Activated naive CD4-positive, alpha-beta T cell treated with anti-CD3 and anti-CD28 coated beads, Interleukin-2, amount 10 ng/mL, durations not matched to agents 7 days and 5 days (primary cell): ENCODE measurements around the gene NACA2.
"Not testable (repeated sequence)": the region's sequence is repeated elsewhere in the genome, so short reads cannot be mapped to it uniquely, and the experiment has no call there.

ENCODE experiments used
- CTCF ChIA-PET: fragments of 350-600 bp; sonication (Branson Sonifier 250); formaldehyde crosslinking; loops from one replicate; lab custom pipeline; 2021; ENCODE audit warnings: antibody characterized with exemption; lab: Charles Lee
- DNase-seq: peaks from one replicate; pipeline ENCODE4 v3.0.0-alpha.2; 2020
- H3K27ac Mint-ChIP-seq: one replicate; pipeline ENCODE4 v1.8.0; 2021; ENCODE audit warnings: mild to moderate bottlenecking, moderate library complexity, mixed read lengths
- H3K27me3 Mint-ChIP-seq: one replicate; pipeline ENCODE4 v1.8.0; 2021; ENCODE audit warnings: mild to moderate bottlenecking, mixed read lengths
- H3K36me3 Mint-ChIP-seq: one replicate; pipeline ENCODE4 v1.8.0; 2021; ENCODE audit warnings: mixed read lengths
- H3K4me1 Mint-ChIP-seq: one replicate; pipeline ENCODE4 v1.8.0; 2021; ENCODE audit warnings: mixed read lengths
- H3K4me3 Mint-ChIP-seq: one replicate; pipeline ENCODE4 v1.8.0; 2021; ENCODE audit warnings: mild to moderate bottlenecking, moderate library complexity, mixed read lengths
- H3K9me3 Mint-ChIP-seq: one replicate; pipeline ENCODE4 v1.8.0; 2021; ENCODE audit warnings: mixed read lengths

NACA2 gene

DNA sequence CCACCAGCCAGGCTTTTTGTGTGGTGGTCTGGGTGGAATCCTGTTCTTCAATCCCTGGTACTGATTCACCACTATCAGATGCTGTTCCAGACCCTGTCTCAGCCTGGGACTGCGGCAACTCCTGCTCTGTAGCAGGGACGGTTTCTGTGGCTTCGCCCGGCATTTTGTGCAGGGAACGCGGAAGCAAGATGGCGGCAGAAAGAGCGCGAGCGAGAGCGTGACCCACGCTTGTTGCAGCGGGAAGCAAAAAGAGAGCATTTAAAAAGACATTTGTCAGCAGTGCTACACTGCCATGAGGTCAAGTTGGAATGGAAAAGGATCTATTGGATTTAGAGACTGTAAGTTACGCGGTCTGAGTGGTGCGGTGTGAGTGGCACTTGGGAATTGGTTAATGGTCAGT lies at the start of gene NACA2:
Gene NACA2, minus strand, starts transcription at position 202 of the 400 bp plus-strand sequence. Its CDS starts 39 bp downstream, at position 163.
- Mint-ChIP-seq H3K4me3 (no peak within 1 kb of the TSS), H3K9me3 (no peaks in the 10 kb centered on the region), H3K4me1 (no peaks in the 10 kb centered on the region), H3K36me3 (no peaks in the 10 kb centered on the region), H3K27ac (no peak within 1 kb of the TSS), H3K27me3 (peaks cover 18% of the 10 kb centered on the region)
- CTCF ChIA-PET: no interaction called here
- no peak for DNase-seq

DNA sequence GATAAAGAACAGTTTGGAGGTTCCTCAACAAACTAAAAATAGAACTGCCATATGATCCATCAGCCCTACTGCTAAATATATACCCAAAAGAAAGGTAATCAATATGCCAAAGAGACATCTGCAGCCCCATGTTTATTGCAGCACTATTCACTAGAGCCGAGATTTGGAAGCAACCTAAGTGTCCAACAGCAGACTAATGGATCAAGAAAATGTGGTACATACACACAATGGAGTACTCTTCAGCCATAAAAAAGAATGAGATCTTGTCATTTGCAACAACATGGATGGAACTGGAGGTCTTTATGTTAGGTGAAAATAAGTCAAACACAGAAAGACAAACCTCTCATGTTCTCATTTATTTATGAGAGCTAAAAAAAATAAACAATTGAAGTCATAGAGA lies 48.8 kb upstream of the NACA2 start:
- H3K27me3 Mint-ChIP-seq: peaks cover 26% of the 10 kb centered on the region
- CTCF ChIA-PET: no interaction called here
- no peaks in the 10 kb centered on the region for H3K4me1 Mint-ChIP-seq
- no peak overlapping the region for H3K27ac Mint-ChIP-seq
- H3K9me3 Mint-ChIP-seq: no peaks in the 10 kb centered on the region
- H3K4me3 Mint-ChIP-seq: no peak overlapping the region
- no peak for DNase-seq
- peaks cover 1% of the 10 kb centered on the region for H3K36me3 Mint-ChIP-seq

DNA sequence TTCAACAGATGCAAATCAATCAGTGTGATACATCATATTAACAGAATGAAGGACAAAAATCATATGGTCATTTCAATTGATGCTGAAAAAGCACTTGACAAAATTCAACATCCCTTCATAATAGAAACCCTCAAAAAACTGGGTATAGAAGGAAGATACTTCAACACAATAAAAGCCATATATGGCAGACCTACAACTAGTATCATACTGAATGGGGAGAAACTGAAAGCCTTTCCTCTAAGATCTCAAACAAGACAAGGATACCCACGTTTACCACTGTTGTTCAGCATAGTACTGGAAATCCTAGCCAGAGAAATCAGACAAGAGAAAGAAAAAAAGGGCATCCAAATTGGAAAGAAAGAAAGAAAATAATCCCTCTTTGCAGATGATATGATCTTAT lies 47.1 kb upstream of the NACA2 start:
- Mint-ChIP-seq H3K4me1 (no peaks in the 10 kb centered on the region), H3K36me3 (peaks cover 1% of the 10 kb centered on the region), H3K9me3 (no peaks in the 10 kb centered on the region), H3K27ac (no peak overlapping the region), H3K4me3 (no peak overlapping the region), H3K27me3 (peaks cover 26% of the 10 kb centered on the region)
- no peak for DNase-seq
- CTCF ChIA-PET: interaction anchor here (0.6 to 1.4 kb wide), 2 partner anchors 11 to 471 kb away, joined by 3 to 4 read pairs; no protein-coding TSS in a partner anchor

DNA sequence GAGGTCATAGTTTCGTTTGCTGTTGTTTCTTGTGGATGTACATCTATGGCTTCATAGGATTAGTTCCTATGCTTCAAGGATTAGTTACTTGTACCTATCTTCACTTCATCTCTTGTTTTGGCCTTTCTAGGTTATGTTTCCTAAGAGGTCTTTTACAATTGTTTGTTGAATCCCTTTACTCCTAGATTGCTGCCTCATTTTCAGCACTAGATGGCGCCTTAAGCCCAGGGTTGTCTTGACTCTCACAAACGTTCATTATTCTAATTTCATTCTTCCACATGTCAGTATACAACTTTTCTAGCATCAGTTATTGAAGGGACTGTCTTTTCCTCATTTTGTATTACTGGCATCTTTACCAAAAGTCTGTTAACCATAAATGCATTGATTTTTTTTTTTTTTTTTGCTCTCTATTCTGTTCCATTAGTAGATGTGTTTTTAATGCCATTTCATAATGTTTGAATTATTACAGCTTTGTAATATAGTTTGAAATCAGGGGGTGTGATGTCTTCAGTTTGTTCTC lies 45.0 kb upstream of the NACA2 start:
- CTCF ChIA-PET: interaction anchor here (0.8 to 3.2 kb wide), 10 partner anchors 13 to 478 kb away, joined by 3 to 18 read pairs (median 4); no protein-coding TSS in a partner anchor
- Mint-ChIP-seq H3K9me3 (no peaks in the 10 kb centered on the region), H3K4me3 (no peak overlapping the region), H3K4me1 (no peaks in the 10 kb centered on the region), H3K36me3 (peaks cover 1% of the 10 kb centered on the region), H3K27ac (no peak overlapping the region), H3K27me3 (peaks cover 26% of the 10 kb centered on the region)
- peak; percentile 74 for DNase-seq

- H3K27me3 Mint-ChIP-seq: peaks cover 26% of the 10 kb centered on the region
- H3K36me3 Mint-ChIP-seq: peaks cover 1% of the 10 kb centered on the region
- no peak overlapping the region for H3K4me3 Mint-ChIP-seq
- CTCF ChIA-PET: interaction anchor here (0.6 to 3.2 kb wide), 11 partner anchors 14 to 474 kb away, joined by 3 to 18 read pairs (median 3); no protein-coding TSS in a partner anchor
- no peaks in the 10 kb centered on the region for H3K4me1 Mint-ChIP-seq
- H3K27ac Mint-ChIP-seq: no peak overlapping the region
- H3K9me3 Mint-ChIP-seq: no peaks in the 10 kb centered on the region
- no peak for DNase-seq
These were observed 44.0 kb upstream of the NACA2 start for GRCh38 chr17:61634942-61635538.

GRCh38 chr17:61634011-61634539 lies 43.1 kb upstream of the NACA2 start:
- Mint-ChIP-seq H3K27ac (no peak overlapping the region), H3K4me1 (no peaks in the 10 kb centered on the region), H3K9me3 (no peaks in the 10 kb centered on the region), H3K36me3 (peaks cover 1% of the 10 kb centered on the region), H3K4me3 (no peak overlapping the region), H3K27me3 (peaks cover 30% of the 10 kb centered on the region)
- no peak for DNase-seq
- CTCF ChIA-PET: interaction anchor here (1.0 to 3.2 kb wide), 3 partner anchors 432 to 476 kb away, joined by 3 to 18 read pairs (median 11); no protein-coding TSS in a partner anchor

GRCh38 chr17:61632826-61633225 lies 41.8 kb upstream of the NACA2 start:
- DNase-seq: no peak
- CTCF ChIA-PET: interaction anchor here (1.0 kb wide), 1 partner anchor 477 kb away, joined by 3 read pairs; no protein-coding TSS in a partner anchor
- Mint-ChIP-seq H3K4me3 (no peak overlapping the region), H3K27me3 (peaks cover 34% of the 10 kb centered on the region), H3K36me3 (peaks cover 1% of the 10 kb centered on the region), H3K9me3 (no peaks in the 10 kb centered on the region), H3K27ac (no peak overlapping the region), H3K4me1 (no peaks in the 10 kb centered on the region)

- no peaks in the 10 kb centered on the region for H3K9me3 Mint-ChIP-seq
- H3K27me3 Mint-ChIP-seq: peaks cover 25% of the 10 kb centered on the region
- DNase-seq: no peak
- CTCF ChIA-PET: interaction anchor here (1.5 kb wide), 1 partner anchor 478 kb away, joined by 3 read pairs; no protein-coding TSS in a partner anchor
- H3K4me3 Mint-ChIP-seq: no peak overlapping the region
- no peak overlapping the region for H3K27ac Mint-ChIP-seq
- peaks cover 1% of the 10 kb centered on the region for H3K36me3 Mint-ChIP-seq
- no peaks in the 10 kb centered on the region for H3K4me1 Mint-ChIP-seq
These were observed 40.8 kb upstream of the NACA2 start for GRCh38 chr17:61631800-61632199.

- DNase-seq, H3K4me3 Mint-ChIP-seq, H3K9me3 Mint-ChIP-seq, H3K4me1 Mint-ChIP-seq, CTCF ChIA-PET, H3K27ac Mint-ChIP-seq, H3K36me3 Mint-ChIP-seq: not testable (repeated sequence)
- H3K27me3 Mint-ChIP-seq: peaks cover 19% of the 10 kb centered on the region
These were observed 37.1 kb upstream of the NACA2 start for GRCh38 chr17:61628158-61628557.

- Mint-ChIP-seq H3K4me1 (no peaks in the 10 kb centered on the region), H3K36me3 (no peaks in the 10 kb centered on the region), H3K27ac (no peak overlapping the region), H3K4me3 (no peak overlapping the region), H3K9me3 (no peaks in the 10 kb centered on the region), H3K27me3 (peaks cover 19% of the 10 kb centered on the region)
- no peak for DNase-seq
- CTCF ChIA-PET: no interaction called here
These were observed 36.6 kb upstream of the NACA2 start for GRCh38 chr17:61627658-61628057.

GRCh38 chr17:61627125-61627524 lies 36.1 kb upstream of the NACA2 start:
- Mint-ChIP-seq H3K36me3 (no peaks in the 10 kb centered on the region), H3K27me3 (peaks cover 19% of the 10 kb centered on the region), H3K9me3 (no peaks in the 10 kb centered on the region), H3K27ac (no peak overlapping the region), H3K4me1 (no peaks in the 10 kb centered on the region), H3K4me3 (no peak overlapping the region)
- DNase-seq: no peak
- CTCF ChIA-PET: no interaction called here

DNA sequence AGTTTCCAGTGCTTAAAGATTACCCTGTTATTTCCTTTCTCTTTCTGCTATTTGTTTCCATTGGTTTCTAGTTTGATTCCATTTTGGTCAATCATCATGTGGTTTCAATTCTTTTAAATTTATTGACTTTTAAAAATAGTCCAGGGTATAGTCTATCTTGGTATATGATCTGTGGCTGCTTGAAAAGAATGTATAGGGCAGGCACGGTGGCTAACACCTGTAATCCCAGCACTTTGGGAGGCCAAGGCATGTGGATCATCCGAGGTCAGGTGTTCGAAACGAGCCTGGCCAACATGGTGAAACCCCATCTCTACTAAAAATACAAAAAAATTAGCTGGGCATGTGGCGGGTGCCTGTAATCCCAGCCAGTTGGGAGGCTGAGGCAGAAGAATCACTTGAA lies 34.5 kb upstream of the NACA2 start:
- DNase-seq: no peak
- Mint-ChIP-seq H3K27ac (no peak overlapping the region), H3K36me3 (no peaks in the 10 kb centered on the region), H3K4me3 (no peak overlapping the region), H3K27me3 (peaks cover 25% of the 10 kb centered on the region), H3K9me3 (no peaks in the 10 kb centered on the region), H3K4me1 (no peaks in the 10 kb centered on the region)
- CTCF ChIA-PET: no interaction called here

- H3K27me3 Mint-ChIP-seq: peaks cover 25% of the 10 kb centered on the region
- H3K4me1 Mint-ChIP-seq: no peaks in the 10 kb centered on the region
- H3K27ac Mint-ChIP-seq: no peak overlapping the region
- no peak for DNase-seq
- CTCF ChIA-PET: no interaction called here
- peaks cover 1% of the 10 kb centered on the region for H3K9me3 Mint-ChIP-seq
- H3K4me3 Mint-ChIP-seq: no peak overlapping the region
- no peaks in the 10 kb centered on the region for H3K36me3 Mint-ChIP-seq
These were observed 33.9 kb upstream of the NACA2 start for GRCh38 chr17:61624951-61625350.

DNA sequence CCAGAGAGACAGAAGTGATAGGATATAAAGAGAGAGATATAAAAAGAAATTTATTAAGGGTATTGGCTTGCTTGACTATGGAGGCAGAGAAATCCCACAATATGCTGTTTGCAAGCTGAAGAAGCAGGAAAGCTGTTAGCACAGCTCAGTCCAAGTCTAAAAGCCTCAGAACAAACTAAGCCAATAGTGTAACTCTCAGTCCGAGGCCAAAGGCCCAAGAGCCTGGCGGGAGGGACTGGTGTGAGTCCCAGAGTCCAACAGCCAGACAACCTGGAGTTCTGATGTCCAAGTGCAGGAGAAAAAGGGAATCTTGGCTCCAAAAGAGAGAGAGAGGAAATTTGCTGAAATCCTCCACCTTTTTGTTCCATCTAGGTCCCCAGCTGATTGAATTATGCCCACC lies 30.3 kb upstream of the NACA2 start:
- Mint-ChIP-seq H3K4me1 (no peaks in the 10 kb centered on the region), H3K36me3 (peaks cover 1% of the 10 kb centered on the region), H3K27me3 (peaks cover 11% of the 10 kb centered on the region), H3K4me3 (no peak overlapping the region), H3K9me3 (peaks cover 6% of the 10 kb centered on the region), H3K27ac (no peak overlapping the region)
- CTCF ChIA-PET: no interaction called here
- DNase-seq: no peak

DNA sequence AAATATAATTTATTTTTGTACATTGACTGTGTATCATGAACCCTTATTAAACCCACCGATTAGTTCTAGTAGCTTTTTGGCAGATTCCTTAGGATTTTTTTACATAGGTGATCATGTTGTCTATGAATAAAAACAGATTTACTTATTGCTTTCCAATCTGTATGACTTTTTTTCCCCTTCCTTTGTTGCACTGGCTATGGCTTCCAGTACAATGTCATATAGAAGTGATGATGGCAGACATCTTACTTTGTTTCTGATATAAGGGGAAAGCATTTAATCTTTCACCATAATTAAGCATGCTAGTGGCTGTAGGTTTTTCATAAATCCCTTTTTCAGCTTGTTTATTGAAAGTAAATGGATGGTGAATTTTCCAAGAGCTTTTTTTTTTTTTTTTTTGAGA lies 28.9 kb upstream of the NACA2 start:
- peaks cover 18% of the 10 kb centered on the region for H3K27me3 Mint-ChIP-seq
- H3K27ac Mint-ChIP-seq: no peak overlapping the region
- no peaks in the 10 kb centered on the region for H3K4me1 Mint-ChIP-seq
- H3K9me3 Mint-ChIP-seq: peaks cover 6% of the 10 kb centered on the region
- CTCF ChIA-PET: interaction anchor here (0.8 kb wide), 1 partner anchor 15 kb away, joined by 3 read pairs; no protein-coding TSS in a partner anchor
- DNase-seq: no peak
- peaks cover 1% of the 10 kb centered on the region for H3K36me3 Mint-ChIP-seq
- no peak overlapping the region for H3K4me3 Mint-ChIP-seq
